DMS79 (cell line): ENCODE data around the gene TSBP1.
"Not testable (repeated sequence)": the region's sequence is repeated elsewhere in the genome, so short reads cannot be mapped to it uniquely, and the experiment has no call there.

Experiments used
- DNase-seq: peaks from one replicate; lab custom pipeline; 2025; lab: John Stamatoyannopoulos, UW

The TSBP1 gene

GRCh38 chr6:32288426-32288825, 83.3 kb downstream of the TSBP1 start:
- no peak for DNase-seq

GRCh38 chr6:32273801-32274577, 97.7 kb downstream of the TSBP1 start:
- not testable (repeated sequence) for DNase-seq

GRCh38 chr6:32271429-32271828, 100.3 kb downstream of the TSBP1 start:
- DNase-seq, result no peak

GRCh38 chr6:32268459-32268858, 103.2 kb downstream of the TSBP1 start:
- not testable (repeated sequence) for DNase-seq

- DNase-seq, result no peak
Measured at GRCh38 chr6:32267035-32267434, 104.7 kb downstream of the TSBP1 start.

- DNase-seq, result not testable (repeated sequence)
Measured at GRCh38 chr6:32257262-32257661, 114.4 kb downstream of the TSBP1 start.

GRCh38 chr6:32255199-32256153, 116.2 kb downstream of the TSBP1 start:
- DNase-seq, result peak; percentile 60

- peak; percentile 39 for DNase-seq
Measured at GRCh38 chr6:32254761-32255198, 116.9 kb downstream of the TSBP1 start.

GRCh38 chr6:32252331-32253009, 119.2 kb downstream of the TSBP1 start:
- DNase-seq, result no peak

GRCh38 chr6:32249262-32249661, 122.4 kb downstream of the TSBP1 start:
- no peak for DNase-seq

- DNase-seq, result no peak
Measured at GRCh38 chr6:32247401-32247800, 124.3 kb downstream of the TSBP1 start.

GRCh38 chr6:32244946-32245398, 126.7 kb downstream of the TSBP1 start:
- peak; percentile 18 for DNase-seq

- no peak for DNase-seq
Measured at GRCh38 chr6:32244270-32244669, 127.4 kb downstream of the TSBP1 start.
